NCI-H1436 treated with DMSO at 0.1 percent for 48 hours (cell line): ENCODE measurements around the gene ASTN2.

Source experiments
- DNase-seq: peaks from one replicate; lab custom pipeline; 2025; lab: John Stamatoyannopoulos, UW

Gene ASTN2

DNA sequence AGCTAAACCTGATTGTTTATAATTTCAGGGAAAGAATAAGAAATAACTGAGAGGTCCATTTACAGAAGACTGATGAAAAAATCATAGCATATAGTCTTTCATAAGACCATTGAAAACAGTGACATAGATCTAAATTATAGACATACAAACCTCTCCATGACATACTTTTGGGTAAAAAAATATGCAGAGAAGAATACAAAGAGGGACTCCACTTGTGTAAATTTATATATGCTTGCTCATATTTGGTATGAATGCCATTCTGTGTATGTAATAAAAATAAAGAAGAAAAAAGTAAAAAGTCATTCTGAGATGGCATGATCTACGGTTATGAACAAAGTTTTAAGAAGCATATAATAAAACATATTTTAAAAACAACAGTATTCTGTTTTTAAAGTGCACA lies 310.7 kb downstream of the ASTN2 start:
- DNase-seq, result no peak

DNA sequence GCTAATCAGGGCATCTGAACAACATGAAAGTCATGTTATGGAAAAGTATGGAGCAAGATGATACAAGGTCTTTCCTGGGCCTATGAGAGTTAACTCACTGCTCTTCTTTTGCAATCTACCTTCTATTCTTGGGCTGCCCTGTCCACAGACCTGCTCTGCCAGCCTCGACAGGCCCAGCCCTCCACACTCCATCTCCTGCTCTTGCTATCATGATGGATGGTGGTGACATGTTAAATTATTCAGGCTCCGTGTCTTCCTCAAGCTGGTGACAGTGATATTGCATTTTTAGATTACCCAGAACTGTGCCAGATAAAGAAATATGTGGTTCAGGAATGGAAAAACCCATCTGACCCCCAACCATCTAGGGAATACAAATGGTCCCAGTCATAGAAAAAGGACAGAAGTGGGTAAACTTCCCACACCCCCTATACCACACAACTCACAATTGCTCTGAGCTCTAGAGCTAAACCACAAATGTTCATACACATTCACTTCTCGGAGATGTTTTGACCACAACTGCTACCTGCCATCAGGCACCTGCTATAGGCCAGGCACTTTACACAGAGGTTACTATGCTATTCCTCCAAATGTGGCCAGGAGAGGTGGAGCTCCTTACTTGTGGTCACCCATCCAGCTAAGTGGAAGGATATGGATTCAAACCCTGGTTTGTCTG lies 311.3 kb downstream of the ASTN2 start:
- DNase-seq, result no peak

DNA sequence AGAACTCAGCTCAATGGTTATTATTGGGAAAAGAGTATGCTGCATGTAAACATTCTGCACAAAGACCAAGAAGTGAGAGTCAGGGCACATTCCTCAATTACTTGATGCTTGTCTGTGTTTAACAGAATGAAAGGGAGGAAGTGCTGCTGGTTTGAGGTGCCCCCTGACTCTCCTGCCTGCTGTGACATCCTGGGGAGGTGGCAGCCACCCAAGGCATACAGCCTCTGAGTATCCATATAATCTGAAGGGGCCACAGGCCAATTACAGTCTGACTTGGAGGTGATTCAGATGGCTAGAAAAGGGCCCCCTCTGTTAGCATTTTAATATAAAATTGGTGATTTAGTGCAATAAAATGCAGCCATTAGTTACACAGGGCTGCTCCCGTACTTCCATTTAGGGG lies 313.8 kb downstream of the ASTN2 start:
- no peak for DNase-seq

DNA sequence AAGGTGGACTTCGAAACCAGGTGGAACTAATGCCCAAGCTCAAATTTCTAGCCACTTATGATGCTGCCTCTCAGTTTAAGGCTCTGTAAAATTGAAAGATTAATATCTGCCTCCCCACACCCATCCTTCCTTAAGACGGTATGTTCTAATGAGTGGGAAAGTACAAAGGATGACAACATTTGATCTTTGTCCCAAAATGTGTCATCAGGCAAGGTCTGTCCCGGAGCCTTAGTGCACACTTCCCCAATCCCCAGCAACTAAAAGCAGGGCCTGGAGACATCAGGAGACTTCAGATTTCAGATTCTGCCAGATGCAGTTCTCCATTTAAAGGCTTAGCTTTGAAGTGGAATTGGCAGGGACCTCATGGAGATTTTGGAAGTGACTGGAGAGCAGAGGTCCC lies 316.5 kb downstream of the ASTN2 start:
- DNase-seq, result no peak

DNA sequence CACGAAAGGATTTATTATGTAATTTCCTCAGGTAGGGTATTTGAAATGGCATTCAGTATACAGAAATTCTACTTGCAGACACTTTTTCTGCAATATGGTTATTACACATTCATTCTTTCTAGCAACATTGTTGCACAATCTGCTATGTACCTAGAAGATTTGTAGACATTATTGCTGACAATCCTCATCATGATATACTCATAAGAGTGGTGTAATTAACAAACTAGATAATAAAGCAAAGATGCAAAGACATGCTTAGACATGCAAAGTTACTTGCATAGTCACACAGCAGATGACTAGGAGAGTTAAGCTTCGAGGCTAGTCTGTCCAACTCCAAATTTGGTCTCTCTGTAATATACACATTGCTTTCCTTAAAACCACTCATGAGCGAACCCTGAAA lies 317.1 kb downstream of the ASTN2 start:
- DNase-seq, result no peak

DNA sequence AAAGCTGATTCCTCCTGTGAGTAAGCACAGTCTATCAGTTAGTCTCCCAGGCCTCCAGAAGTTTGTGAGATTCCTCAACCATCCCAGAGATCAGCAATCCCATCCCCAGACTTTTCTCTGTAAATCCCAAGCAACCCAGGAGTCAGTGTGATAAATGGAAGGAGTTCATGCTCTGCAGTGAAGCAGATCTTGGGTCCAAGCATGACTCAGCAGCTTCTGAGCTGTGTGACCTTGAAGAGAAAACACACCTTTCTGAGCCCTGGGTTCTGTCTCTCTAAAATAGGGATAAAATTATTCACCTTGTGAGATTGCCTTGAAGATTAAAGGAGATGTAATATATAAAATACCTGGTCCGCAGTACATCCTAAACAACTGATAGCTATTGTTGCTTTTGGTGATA lies 318.7 kb downstream of the ASTN2 start:
- DNase-seq, result no peak

DNA sequence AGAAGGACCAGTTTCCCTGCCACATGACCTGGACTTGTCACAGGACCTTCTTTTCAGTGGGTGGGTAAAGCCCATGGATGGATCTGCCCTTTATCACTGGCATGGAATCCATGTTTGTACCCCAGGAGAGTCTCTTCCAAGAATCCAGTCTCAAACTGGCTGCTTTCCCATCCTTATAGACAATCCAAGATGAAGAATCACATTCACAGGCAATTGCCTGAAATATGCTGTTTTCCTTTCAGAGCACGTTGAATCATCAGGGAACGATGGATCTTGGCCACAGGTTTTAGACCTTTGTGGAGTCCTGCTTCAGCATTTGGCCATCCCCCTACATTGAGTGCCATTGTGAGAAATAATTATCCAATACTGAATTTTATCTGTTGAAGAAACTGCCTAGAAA lies 319.8 kb downstream of the ASTN2 start:
- DNase-seq, result no peak

DNA sequence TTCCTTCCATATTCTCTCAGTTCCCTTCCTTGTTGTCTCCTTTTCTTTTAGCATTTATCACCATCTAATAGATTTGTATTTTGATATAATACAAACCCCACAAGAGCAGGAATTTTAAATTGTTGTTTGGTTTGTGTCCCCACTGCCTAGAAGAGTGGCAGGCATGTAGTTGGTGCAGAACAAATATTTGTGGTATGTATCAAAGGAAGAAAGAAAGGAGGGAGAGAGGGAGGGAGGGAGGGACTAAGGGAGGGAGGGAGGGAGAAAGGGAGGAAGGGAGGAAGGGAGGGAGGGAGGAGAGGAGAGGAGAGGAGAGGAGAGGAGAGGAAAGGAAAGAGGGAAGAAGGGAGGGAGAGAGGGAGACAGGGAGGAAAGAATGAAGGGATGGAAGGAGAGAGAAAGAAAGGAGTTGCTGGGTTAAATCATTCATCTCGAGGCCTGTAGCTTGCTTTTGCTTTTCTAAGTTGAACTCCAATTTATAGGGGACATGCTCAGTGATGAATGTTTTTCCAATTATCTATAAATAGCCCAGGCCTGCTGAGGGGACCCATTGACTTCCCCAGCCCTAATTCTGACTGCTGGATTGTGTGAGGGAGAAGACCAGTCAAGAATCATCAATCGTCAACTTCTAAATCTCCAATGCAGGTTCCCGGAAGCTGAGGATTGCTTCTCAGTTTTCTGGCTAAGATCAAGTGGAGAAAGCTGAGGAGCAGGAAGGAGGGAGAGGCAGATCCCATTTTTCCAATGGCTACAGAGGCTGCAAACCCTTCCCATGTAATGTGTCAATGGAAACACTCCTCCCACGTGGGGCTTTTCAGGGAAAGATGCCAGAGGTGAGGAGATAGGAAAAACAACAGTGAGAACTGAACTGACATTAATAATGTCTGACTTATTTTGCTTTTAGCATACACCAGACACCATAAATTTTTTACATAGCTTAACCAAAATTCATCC lies 320.7 kb downstream of the ASTN2 start:
- DNase-seq, result no peak

DNA sequence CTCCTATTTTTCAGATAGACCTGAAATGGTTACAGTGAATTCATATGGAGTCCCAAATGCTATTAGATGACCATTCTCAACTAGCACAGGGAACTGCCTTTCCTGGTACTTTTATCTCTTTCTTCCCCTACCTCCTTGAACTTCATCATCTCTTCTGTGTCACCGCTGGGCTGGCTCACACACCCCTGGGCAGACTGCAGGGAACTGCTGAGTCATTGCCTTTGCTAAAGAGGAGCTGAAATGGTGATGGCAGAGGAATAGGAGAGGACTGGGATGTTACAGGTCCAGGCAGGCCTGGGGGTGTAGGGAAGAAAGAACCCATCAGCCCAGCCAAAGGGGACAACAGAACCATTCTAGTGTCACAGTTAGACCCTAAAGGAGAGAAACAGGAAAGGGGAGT lies 322.3 kb downstream of the ASTN2 start:
- DNase-seq, result no peak

DNA sequence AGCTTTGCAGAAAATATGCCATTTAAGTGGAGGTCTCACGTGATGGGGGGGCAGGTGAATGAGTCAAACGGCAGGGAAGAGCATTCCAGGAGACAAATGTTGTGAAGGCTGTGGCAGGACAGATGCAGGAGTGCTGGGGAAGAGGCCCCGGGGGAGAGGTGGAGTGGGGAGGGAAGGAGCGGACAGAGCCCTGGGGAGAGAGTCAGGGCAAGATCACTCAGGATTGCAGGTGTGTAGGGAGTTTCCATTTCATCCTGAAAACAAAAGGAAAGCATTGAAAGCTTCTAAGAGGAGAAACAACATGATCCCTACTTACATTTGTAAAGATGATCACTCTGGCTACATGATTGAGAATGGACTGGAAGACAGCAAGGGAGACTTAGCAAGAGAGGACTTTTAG lies 323.3 kb downstream of the ASTN2 start:
- DNase-seq, result no peak

DNA sequence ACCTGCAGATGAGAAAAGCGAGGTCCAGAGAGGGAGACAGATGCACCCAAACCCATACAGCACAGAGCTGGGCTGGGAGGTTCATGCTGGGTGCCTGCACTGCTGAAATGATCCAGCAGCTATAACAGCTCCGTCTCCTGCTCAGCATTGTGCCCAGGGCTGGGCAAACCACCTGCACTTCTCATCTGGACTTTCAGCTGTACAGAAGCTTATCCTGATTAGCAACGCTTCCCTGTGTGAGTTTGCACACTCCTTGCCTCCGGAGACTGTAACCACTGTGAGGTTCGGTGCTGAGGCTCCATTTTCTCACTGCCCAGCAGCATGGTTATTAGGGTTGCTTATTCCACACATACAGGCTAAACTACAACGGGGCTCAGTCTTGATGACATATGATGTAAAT lies 326.1 kb downstream of the ASTN2 start:
- DNase-seq, result no peak

DNA sequence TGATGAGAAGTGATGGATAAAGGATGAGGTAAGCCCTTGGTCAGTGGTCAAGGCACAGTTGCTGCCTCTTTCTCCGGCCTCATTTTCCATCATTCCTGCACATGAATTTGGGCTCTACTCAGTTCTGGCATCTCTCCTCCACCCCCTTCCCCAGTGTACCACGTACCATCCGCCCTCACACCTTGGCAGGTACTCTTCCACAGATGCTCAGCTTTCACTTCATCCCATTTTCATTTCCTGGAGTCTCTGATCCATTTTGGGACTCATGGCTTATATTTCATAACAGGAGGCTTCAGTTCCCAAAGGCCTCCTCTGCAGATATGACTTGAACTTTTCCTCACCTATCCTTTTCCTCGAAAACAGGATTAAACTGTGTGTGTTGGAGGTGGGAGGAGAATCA lies 326.7 kb downstream of the ASTN2 start:
- DNase-seq, result no peak

DNA sequence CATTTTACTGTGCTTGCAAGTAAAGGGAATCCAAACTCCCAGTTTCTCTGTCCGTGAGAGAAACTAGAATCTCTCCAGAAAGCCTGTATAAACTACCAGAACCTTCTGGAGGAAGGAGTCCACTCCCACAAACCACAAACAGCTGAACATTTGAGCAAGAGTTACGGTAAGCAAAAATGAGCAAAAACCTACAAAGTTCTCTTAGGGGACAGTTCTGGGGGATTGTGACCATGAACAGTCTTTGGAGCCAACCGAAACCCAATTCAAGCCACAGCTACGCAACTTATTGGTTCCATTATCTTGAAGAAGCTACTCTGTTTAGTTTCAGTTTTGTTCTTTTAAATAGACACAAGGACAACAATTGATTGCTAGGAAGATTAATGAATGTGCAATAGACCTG lies 330.6 kb downstream of the ASTN2 start:
- DNase-seq, result no peak

DNA sequence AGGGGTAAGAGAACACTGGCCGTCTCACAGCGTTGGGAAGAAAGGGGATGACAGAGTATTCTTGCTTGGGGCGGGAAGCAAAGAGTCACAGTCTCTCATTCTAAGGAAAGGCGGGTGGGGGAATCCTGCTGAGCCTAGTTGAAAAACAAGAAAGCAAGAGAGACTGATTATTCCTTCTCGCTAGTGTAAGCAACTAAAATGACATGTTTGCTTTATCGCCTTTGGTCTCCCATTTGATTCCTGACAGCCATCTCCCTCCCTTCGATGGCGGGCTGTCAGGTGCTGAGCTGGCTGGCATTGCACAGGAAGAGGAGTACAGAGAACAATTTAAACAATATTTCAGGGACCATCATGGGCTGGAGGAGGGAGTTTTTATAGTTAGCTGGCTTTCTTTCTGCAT lies 331.3 kb downstream of the ASTN2 start:
- no peak for DNase-seq

DNA sequence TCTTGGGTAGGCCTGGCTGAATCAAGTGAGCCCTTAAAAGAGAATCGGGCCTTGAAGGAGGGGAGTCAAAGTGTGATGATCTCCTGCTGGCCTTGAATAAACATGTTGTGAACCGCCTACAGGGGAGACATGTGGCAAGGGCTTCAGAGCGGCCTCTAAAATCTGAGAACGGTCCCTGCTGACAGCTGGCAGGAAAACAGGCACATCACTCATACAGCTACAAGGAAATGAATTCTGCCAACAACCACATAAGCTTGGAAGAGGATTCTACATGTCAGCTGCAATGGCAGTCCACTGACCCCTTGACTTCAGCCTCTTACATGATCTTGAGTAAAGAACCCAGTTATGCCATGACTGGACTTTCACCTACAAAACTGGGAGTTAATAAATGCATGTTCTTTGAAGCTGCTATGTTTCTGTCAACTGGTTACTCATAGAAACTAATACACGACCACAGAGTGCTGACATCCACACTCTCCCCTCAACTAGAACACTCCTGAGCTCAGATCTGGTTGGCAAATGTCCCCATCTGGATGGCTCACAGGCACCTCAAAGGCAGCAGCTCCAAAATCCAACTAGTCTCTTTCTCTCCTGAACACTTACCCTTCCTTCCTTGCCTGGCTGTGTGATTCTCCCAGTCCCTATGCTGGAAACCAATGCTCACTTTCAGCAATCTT lies 333.1 kb downstream of the ASTN2 start:
- no peak for DNase-seq

DNA sequence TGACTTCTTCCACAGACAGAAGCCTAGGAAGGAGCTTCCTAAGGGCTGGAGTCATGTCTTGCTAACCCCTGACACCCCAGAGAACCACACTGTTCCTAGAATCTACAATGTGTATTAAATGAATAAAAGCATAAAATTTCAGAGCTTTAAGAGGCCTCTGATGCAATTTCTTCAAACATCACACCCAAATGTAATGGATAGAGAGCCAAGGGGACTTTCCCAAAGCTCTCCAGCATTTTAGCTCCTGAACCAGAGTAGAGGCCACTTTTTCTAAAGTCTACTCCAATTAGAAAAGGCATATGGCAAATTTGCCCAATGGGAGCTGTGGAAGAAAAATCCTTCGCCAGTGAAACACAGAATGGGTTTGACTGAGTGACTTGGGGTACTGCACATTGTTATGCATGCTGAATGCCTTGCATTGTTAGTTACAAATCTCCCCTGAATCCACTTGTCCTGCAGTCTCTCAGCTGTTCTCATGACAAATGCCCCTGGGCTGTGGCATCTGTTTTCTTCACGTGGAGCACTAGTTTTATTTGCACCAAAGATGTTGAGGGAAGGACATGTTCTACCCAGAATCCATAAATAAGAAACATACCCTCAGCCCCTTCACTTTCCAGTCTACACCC lies 334.0 kb downstream of the ASTN2 start:
- DNase-seq, result no peak

DNA sequence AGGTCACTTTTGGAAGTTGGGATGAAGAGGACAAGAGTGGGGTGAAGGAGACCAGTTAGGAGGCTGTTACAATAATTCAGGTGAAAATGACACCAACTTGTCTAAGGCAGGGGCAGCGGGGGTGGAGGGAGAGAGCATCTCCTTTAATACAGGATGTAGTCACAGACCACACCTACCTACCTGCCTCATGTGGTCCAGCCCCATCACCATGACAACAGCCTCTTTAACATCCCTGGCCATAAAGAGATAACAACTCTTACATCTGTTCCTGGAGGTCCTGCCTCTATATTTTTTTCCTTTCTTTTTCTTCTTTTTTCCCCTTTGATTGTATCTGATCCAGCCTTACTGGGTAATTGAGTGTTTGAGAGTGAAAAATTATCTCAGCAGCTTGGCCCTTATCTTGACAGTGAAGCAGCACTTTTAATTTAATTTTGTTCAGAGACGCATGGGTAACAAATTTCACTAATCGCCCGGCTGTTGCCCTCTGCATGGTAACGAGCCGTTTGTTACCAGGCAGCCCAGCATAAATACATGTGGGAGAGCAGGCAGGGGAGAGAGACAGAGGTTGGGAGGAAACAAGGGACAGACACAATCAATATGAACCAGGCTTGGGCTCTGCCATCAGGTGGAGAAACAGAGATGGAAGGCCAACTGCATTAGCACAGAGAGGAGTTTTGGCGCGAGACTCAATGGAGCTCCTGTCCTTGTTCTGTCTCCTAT lies 338.1 kb downstream of the ASTN2 start:
- DNase-seq, result no peak

DNA sequence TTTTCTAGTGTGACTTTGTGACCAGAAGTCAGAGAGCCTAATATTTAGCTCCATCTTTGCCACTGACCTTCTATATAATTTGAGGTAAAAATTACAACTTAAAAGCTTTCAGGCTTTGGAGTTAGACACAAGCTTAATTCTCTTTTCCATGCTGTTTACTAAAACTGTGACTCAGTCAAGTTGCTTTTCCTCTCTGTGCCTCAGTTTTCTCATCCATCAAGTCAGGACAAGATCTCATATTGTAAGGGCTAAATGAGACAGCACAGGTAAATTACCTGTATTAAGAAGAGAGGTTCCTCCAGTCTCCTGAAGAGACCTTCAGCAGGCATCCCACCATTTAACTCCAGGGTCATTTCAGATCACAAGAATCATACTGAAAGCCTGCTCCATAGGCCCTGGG lies 339.2 kb downstream of the ASTN2 start:
- DNase-seq, result no peak

DNA sequence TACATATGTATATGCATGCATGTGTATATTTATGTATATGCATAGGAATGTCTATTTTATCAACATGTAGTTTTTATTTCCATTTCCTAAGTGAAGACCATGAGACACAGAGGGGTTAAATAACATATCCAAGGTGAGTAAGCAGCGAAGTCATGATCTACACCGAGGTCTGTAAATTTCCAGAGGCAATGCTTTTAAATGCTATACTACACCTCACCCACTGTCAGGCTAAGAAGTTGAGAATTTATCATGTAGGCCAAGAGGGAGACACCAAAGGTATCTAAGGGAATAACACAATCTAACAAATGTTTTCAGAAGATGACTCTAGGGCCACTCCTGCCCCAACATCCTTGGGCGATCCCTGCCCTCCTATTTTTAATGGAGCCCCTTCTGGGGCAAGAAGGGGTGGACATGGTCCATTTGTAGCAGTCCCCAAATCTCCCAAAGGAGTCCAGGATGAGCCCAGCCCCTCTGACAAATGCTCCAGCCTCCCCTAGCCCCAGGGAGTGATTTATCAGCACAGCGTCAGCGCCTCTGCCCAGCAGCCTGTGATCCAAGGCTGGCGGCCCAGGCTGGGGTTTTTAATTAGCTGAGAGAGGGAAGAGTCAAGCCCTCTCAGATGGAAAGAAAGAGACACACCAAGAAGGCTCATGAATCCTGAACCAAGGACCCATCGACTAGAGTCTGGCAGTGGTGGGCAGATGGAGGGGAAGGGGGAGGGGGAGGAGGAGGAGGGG lies 339.9 kb downstream of the ASTN2 start:
- DNase-seq, result no peak

DNA sequence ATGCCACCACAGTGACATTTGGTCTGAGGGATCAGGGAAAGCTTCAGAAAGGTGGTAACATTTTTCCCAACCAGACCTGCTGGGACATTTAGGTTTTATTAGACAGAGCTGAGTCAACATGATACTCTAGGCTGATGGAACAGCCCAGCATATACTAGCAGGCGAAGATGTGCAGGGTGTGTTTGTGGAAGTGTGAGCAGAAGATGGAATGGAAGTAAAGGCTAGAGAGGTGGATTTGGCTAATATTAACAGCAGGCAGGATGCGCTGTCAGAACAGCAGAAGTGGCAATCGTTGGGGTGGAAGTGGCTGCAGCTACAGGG lies 340.6 kb downstream of the ASTN2 start:
- no peak for DNase-seq
